ENCODE measurements around the gene ICA1. TPM values are rescaled to one million over a fixed set of nuclear protein-coding genes. Genes with fewer than 3 reads are reported as not detected.
A peak's percentile ranks its signal among the peaks of the same experiment; 100 is the strongest.

ICA1 gene
- total and polyA plus RNA-seq, 2 experiments from 2014 or later, result 45.2 to 83.7 TPM

DNA sequence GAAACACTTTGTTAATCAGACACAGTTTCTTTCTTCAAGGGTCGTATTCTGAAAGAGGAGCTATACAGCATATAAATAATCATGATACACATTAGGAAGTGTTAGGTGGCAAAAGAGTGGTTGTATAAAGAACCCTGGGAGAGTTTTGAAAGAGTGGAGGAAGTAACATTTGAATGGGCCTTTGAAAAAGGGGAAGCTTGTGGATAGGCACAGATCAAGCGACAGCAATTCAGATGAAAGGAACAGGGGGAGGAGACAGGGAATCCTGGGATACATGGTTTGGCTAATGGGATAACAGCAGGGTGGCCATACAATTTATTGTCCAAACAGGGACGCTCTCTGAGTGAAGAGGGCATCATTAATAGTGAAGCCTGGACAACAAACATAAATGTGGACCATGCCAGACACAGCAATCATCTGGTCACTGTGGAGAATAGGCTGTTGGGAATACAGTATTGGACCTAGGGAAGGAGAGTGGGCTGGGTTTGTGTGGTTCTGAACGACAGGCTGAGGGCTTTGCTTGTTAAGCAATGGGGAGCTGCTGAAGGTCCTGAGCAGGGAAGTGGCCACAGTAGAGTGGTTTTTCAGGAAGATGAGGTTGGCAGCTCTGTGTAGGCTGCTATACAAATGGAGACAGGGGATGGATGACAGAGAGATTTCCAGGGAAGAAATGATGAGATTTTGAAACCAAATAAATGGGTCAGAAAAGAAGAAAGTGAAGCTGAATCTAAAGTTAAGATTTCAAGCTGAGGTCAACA lies 75.9 kb downstream of the ICA1 start:
- H3K36me3 ChIP-seq (ENCODE audit: insufficient read depth), result no peaks in the 10 kb centered on the region
- H3K9me2 ChIP-seq (ENCODE audit: insufficient read depth), result no peaks in the 10 kb centered on the region
- H3K79me2 ChIP-seq (replicated peaks; ENCODE audit: insufficient read depth), result no peaks in the 10 kb centered on the region
- no peak overlapping the region for H3K27ac ChIP-seq (ENCODE audit: low read depth)
- no peaks in the 10 kb centered on the region for H3K9me3 Mint-ChIP-seq
- H3K27ac Mint-ChIP-seq, result peak overlapping the region; percentile 17
- no peak overlapping the region for H3K4me3 Mint-ChIP-seq
- TF ChIP-seq CREB1 (CRISPR knock-in tag; IDR thresholded peaks at IDR 0.05; ENCODE audit: low read depth) (no peak), POLR2AphosphoS5 (IDR thresholded peaks at IDR 0.05; ENCODE audit: low read depth) (no peak), REST (IDR thresholded peaks at IDR 0.05; ENCODE audit: unreplicated experiment) (no peak), STAT1 (IDR thresholded peaks at IDR 0.05; ENCODE audit: unreplicated experiment) (no peak), NANOG (IDR thresholded peaks at IDR 0.05; ENCODE audit: borderline replicate concordance) (no peak), ZNF462 (CRISPR knock-in tag; IDR thresholded peaks at IDR 0.05) (no peak), ZNF114 (CRISPR knock-in tag; IDR thresholded peaks at IDR 0.05) (no peak), EZH2phosphoT487 (IDR thresholded peaks at IDR 0.05; ENCODE audit: unreplicated experiment) (no peak), ETS1 (IDR thresholded peaks at IDR 0.05) (no peak), EZH2 (IDR thresholded peaks at IDR 0.05; ENCODE audit: low read depth, unreplicated experiment) (no peak), ZNF331 (CRISPR knock-in tag; IDR thresholded peaks at IDR 0.05; ENCODE audit: low read depth) (no peak)
- TF ChIP-seq, protein P1, sequence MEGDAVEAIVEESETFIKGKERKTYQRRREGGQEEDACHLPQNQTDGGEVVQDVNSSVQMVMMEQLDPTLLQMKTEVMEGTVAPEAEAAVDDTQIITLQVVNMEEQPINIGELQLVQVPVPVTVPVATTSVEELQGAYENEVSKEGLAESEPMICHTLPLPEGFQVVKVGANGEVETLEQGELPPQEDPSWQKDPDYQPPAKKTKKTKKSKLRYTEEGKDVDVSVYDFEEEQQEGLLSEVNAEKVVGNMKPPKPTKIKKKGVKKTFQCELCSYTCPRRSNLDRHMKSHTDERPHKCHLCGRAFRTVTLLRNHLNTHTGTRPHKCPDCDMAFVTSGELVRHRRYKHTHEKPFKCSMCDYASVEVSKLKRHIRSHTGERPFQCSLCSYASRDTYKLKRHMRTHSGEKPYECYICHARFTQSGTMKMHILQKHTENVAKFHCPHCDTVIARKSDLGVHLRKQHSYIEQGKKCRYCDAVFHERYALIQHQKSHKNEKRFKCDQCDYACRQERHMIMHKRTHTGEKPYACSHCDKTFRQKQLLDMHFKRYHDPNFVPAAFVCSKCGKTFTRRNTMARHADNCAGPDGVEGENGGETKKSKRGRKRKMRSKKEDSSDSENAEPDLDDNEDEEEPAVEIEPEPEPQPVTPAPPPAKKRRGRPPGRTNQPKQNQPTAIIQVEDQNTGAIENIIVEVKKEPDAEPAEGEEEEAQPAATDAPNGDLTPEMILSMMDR (conservative IDR thresholded peaks at IDR 0.05; ENCODE audit: low read depth in 2 of 2), result no peak
- H3K27me3 Mint-ChIP-seq (ENCODE audit: insufficient read depth, low read depth, poor library complexity), result no peaks in the 10 kb centered on the region
- no peak overlapping the region for H2AFZ ChIP-seq
- no peak overlapping the region for H3K4me2 ChIP-seq
- no peak overlapping the region for H3K4me3 ChIP-seq
- H3K27me3 ChIP-seq (ENCODE audit: insufficient read depth), result no peaks in the 10 kb centered on the region
- no peaks in the 10 kb centered on the region for H3K36me3 Mint-ChIP-seq (ENCODE audit: low read depth)
- peaks cover 33% of the 10 kb centered on the region for H3K4me1 Mint-ChIP-seq
- H4K20me1 ChIP-seq (replicated peaks; ENCODE audit: insufficient read depth), result no peaks in the 10 kb centered on the region
- H3K4me1 ChIP-seq (ENCODE audit: insufficient read depth), result peaks cover 12% of the 10 kb centered on the region
- ATAC-seq (no peak), DNase-seq (ENCODE audit: low spot score) (no peak)
- no peaks in the 10 kb centered on the region for H3F3A ChIP-seq (replicated peaks; ENCODE audit: low read depth)
